GM18520 (cell line): ENCODE measurements around the gene GRIK2.
A peak's percentile ranks its signal among the peaks of the same experiment; 100 is the strongest.
"Not testable (repeated sequence)": the region's sequence is repeated elsewhere in the genome, so short reads cannot be mapped to it uniquely, and the experiment has no call there.

ENCODE experiments used
- ATAC-seq: cut with Tn5 transposase; IDR thresholded peaks from one replicate; pipeline ENCODE4 v1.9.1; 2021; ENCODE audit not compliant: unreplicated experiment

GRIK2 gene

GRCh38 chr6:101961357-101961756, 567.8 kb downstream of the GRIK2 start:
- ATAC-seq: no peak

GRCh38 chr6:101980924-101981323, 587.4 kb downstream of the GRIK2 start:
- ATAC-seq: no peak

GRCh38 chr6:101986476-101986875, 593.0 kb downstream of the GRIK2 start:
- ATAC-seq: no peak

GRCh38 chr6:101992286-101992685, 598.8 kb downstream of the GRIK2 start:
- ATAC-seq: no peak

- ATAC-seq: no peak
These were observed 601.0 kb downstream of the GRIK2 start for GRCh38 chr6:101994521-101994920.

- no peak for ATAC-seq
These were observed 621.9 kb downstream of the GRIK2 start for GRCh38 chr6:102015431-102015830.

GRCh38 chr6:102022281-102022680, 628.8 kb downstream of the GRIK2 start:
- no peak for ATAC-seq

- no peak for ATAC-seq
These were observed 629.3 kb downstream of the GRIK2 start for GRCh38 chr6:102022803-102023202.

GRCh38 chr6:102023977-102024657, 630.6 kb downstream of the GRIK2 start:
- ATAC-seq: peak; percentile 43

GRCh38 chr6:102026649-102027048, 633.1 kb downstream of the GRIK2 start:
- ATAC-seq: no peak

- ATAC-seq: no peak
These were observed 634.7 kb downstream of the GRIK2 start for GRCh38 chr6:102028176-102028575.

- ATAC-seq: no peak
These were observed 645.5 kb downstream of the GRIK2 start for GRCh38 chr6:102038964-102039363.

GRCh38 chr6:102039441-102039840, 645.9 kb downstream of the GRIK2 start:
- ATAC-seq: no peak

- ATAC-seq: no peak
These were observed 657.5 kb downstream of the GRIK2 start for GRCh38 chr6:102051001-102051400.

GRCh38 chr6:102051720-102052119, 658.2 kb downstream of the GRIK2 start:
- ATAC-seq: no peak

- no peak for ATAC-seq
These were observed 670.6 kb downstream of the GRIK2 start for GRCh38 chr6:102064142-102064541.

- no peak for ATAC-seq
These were observed 672.8 kb downstream of the GRIK2 start for GRCh38 chr6:102066301-102066700.

GRCh38 chr6:102068349-102068929, 674.9 kb downstream of the GRIK2 start:
- ATAC-seq: no peak

- ATAC-seq: no peak
These were observed 682.0 kb downstream of the GRIK2 start for GRCh38 chr6:102075539-102075938.

GRCh38 chr6:102085257-102085656, 691.7 kb downstream of the GRIK2 start:
- ATAC-seq: no peak

GRCh38 chr6:102088160-102088559, 694.7 kb downstream of the GRIK2 start:
- not testable (repeated sequence) for ATAC-seq

- no peak for ATAC-seq
These were observed 720.9 kb downstream of the GRIK2 start for GRCh38 chr6:102114402-102114801.

GRCh38 chr6:102115911-102116310, 722.4 kb downstream of the GRIK2 start:
- ATAC-seq: no peak
